Activated T-helper 1 cell treated with Interleukin-2 at 50 U/mL for 16 hours (primary cell): Measurements from ENCODE around the gene FRMD4B.

Source experiments
- DNase-seq: peaks from one replicate; pipeline ENCODE4 v3.0.0-alpha.2; 2020; ENCODE audit warnings: low read depth

Gene FRMD4B

DNA sequence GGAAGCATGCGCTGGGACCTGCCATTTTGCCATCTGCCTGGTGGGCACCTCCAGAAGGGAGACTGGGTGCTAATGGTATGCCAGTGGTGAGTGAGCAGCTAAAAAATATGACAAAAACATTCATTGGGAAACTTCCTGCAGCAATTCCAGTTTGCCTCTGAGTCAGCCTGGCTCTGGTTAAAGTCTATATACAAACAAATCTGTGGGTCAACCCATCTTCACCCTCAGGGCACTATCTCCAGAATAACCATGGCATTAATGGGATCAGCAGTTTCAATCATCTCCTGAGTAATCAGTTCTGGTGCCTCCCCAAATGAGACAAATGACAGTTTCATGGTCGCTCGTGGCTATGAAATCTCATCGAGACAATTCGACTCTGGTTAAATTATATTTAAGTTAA, 21.5 kb downstream of the FRMD4B start:
- no peak for DNase-seq

DNA sequence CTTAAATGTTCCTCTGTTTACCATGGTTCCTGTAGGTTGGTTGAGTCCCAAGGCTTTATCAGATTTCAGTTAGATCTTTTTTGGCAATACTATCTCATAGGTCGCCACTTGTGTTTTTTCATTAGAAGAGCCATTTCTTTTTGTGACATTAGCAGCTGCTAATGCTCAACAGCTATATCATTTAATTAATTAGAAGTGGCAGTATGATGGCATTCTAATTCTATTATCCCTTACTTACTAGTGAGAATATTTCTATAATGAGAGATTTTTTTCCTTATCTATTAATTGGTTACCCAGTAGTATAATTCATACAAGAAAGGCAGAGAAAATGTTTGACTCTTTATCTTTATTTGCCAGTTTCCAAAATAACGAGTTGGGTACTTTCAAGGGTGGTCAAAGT, 25.2 kb downstream of the FRMD4B start:
- DNase-seq, result no peak

GRCh38 chr3:69359916-69360315, 26.0 kb downstream of the FRMD4B start:
- DNase-seq, result no peak

GRCh38 chr3:69359339-69359893, 26.5 kb downstream of the FRMD4B start:
- no peak for DNase-seq

DNA sequence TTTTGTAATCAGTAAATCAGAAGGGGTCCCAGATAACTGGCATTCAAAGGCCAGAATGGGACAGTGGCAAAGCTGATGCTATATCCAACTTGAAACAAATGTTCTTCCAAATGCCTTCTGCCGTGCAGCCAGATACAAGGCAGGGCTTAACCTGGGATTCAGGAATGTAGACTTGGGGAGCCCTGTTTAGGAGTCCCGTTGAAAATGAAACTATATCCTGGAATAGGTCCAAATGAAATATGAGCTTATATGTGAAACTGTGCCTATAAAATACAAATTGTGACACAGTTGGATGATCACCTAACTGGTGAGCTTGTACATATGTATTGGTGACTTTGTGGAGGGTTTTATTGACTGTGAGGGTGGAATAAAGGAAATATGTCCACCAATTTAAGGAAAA, 28.7 kb downstream of the FRMD4B start:
- DNase-seq, result no peak

GRCh38 chr3:69354948-69355347, 30.9 kb downstream of the FRMD4B start:
- no peak for DNase-seq

DNA sequence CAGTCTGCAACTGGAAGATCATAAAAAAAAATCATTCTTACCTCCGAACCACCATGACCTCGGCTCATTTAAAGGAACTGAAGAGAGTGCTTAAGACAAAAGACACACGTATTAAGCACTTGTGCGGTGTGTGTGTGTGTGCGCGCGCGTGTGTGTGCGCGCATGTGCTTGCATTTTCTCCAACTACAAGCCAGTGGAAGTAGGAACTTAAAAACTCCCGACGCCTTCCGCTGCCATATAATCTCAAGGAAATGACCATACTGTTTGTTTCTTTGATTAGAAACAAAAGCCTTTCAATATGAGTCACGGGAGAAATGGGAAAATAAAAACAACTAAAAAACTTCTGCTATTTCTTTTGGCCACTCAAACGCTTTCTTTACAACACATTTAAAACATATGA, 32.4 kb downstream of the FRMD4B start:
- no peak for DNase-seq

- DNase-seq, result no peak
Measured at GRCh38 chr3:69353088-69353478, 32.8 kb downstream of the FRMD4B start.

GRCh38 chr3:69352305-69353087, 33.4 kb downstream of the FRMD4B start:
- no peak for DNase-seq

- DNase-seq, result no peak
Measured at GRCh38 chr3:69343875-69344274, 42.0 kb downstream of the FRMD4B start.

DNA sequence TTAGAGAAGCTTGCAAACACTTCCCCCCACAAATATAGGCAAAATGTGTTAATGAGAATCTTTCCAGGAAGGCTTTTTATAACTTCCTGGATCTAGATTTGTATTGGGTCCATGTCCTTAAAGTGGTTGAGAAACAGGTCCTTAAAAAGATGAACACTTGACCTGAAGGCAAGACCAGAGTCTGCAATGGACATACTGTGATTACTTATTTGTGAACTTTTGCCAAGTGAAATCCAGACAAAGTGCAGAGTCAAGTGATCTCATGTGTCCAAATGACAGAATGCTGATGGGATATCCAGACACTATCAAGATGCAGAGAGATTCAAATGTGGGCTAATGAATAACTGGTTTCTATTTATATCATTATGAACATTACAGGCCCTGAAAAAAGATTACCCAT, 43.8 kb downstream of the FRMD4B start:
- no peak for DNase-seq

- DNase-seq, result no peak
Measured at GRCh38 chr3:69339760-69340159, 46.1 kb downstream of the FRMD4B start.

- DNase-seq, result no peak
Measured at GRCh38 chr3:69338911-69339310, 47.0 kb downstream of the FRMD4B start.

GRCh38 chr3:69332934-69333333, 53.0 kb downstream of the FRMD4B start:
- DNase-seq, result no peak

GRCh38 chr3:69330891-69331400, 54.9 kb downstream of the FRMD4B start:
- no peak for DNase-seq

GRCh38 chr3:69329892-69330291, 56.0 kb downstream of the FRMD4B start:
- no peak for DNase-seq

DNA sequence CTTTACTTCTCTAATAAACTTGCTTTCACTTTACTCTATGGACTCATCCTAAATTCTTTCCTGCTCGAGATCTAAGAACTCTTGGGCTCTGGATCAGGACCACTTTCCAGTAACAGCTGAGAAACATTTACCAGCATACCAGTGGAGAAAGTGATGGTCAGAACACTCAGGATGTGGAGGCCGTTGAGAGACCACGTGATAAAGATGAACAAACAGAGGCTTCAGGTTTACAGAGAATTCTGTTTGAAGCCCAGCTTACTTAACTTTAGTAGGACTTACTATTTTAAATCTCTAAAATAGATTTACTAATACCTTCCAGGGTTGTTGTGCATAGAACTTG, 57.0 kb downstream of the FRMD4B start:
- DNase-seq, result no peak

DNA sequence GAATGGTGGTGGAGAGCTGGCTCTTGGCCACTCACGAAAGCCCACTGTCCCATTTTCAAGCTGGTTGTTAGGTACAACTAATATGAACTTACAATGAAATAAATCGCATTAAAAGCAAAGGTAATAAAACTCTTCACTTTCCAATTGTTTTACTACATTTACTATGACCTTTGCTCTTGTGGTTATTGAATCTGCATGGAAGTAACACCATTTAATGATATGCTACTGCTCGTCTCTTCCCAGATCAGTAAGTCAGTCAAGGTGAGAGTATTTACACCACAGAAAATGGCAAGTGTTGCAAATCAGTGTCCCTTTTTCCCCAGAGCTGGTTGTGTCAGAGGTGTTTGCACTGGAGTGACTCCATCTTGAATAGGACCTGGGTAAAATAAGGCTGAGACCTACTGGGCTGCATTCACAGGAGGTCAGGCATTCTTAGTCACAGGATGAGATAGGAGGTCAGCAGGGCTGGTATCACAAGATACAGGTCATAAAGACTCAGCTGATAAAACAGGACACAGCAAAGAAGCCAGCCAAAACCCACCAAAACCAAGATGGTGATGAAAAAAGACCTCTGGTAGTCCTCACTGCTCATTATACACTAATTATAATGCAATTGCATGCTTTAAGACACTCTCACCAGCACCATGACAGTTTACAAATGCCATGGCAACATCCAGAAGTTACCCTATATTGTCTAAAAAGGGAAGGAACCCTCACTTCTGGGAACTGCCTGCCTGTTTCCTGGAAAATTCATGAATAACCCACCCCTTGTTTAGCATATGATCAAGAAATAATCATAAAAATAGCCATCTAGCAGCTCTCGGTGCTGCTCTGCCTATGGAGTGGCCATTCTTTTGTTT, 57.6 kb downstream of the FRMD4B start:
- DNase-seq, result no peak

GRCh38 chr3:69326855-69327300, 59.0 kb downstream of the FRMD4B start:
- no peak for DNase-seq

DNA sequence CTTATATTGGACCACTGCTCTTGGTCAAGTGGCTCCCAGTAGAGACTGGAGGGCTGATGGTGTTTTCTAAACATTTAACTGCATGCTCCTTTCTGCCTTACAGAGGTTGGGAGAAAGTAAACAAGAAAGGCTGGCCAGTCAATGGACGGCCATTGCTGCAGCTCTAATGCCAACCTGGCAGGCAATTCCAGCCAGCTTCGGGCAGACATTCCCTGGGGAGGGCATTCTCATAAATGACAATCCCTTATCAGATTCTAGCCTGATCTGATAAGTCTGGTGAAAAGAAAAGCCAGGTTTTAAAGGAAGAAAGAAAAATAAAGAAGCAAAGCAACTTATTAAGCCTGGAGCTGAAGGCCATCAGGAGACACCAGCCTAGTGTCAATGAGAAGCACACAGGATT, 60.7 kb downstream of the FRMD4B start:
- no peak for DNase-seq

DNA sequence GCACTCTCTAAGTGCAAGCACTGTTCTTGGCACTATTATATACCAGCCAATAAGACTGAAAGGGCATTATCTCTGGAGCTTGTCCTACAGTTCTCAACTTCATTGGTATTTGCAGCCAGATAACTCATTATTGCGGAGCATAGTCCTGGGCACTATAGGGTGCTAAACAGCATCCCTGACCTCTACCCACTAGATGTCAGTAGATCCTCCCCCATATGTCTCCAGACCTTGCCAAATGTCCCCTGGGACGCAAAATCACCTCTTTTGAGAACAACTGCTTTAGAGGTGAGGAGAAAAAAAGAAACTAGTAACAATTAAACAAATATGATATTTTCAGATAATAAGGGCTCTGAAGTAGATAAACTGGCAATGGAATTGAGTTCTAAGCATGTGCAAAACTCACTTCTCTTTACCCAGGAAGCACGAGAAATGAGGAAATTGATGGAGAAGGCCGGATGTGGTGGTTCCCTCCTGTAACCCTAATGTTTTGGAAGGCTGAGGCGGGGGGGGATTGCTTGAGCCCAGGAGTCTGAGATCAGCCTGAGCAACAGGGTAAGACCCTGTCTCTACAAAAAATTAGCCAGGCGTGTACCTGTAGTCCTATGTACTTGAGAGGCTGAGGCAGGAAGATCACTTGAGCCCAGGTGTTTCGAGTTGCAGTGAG, 61.4 kb downstream of the FRMD4B start:
- DNase-seq, result no peak

DNA sequence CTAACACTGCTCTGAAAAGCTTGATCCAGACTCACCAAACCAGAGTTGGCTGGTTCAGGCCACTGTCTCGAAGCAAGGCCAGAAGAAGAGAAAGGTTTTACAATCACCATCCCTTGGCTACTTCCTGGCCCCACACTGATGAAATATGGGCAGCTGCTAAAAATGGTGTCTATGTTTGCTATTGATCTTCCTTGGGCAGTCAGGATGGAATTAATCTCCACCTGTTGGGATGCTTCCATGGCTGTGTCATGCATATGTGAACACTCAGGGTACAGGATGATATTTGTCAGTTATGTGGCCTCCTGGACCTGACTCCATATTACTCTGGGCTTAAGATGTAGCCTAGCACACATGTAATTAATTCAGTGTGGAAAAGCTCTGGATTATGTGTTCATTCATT, 61.9 kb downstream of the FRMD4B start:
- no peak for DNase-seq
